HG03460 (cell line): ENCODE data around the gene REPS2.

Source experiments
- ATAC-seq: cut with Tn5 transposase; IDR thresholded peaks from one replicate; pipeline ENCODE4 v1.9.1; 2021; ENCODE audit not compliant: unreplicated experiment

REPS2 gene

GRCh38 chrX:16997313-16997712 is 50.9 kb downstream of the REPS2 start:
- no peak for ATAC-seq

- ATAC-seq, result no peak
These were observed 52.8 kb downstream of the REPS2 start for GRCh38 chrX:16999275-16999674.

- no peak for ATAC-seq
These were observed 54.3 kb downstream of the REPS2 start for GRCh38 chrX:17000751-17001150.

- no peak for ATAC-seq
These were observed 59.4 kb downstream of the REPS2 start for GRCh38 chrX:17005712-17006368.

- no peak for ATAC-seq
These were observed 60.8 kb downstream of the REPS2 start for GRCh38 chrX:17007134-17007768.

GRCh38 chrX:17009856-17010625 is 63.6 kb downstream of the REPS2 start:
- ATAC-seq, result no peak

- ATAC-seq, result no peak
These were observed 66.0 kb downstream of the REPS2 start for GRCh38 chrX:17012465-17012864.

GRCh38 chrX:17014216-17014615 is 67.8 kb downstream of the REPS2 start:
- ATAC-seq, result no peak

- ATAC-seq, result no peak
These were observed 70.7 kb downstream of the REPS2 start for GRCh38 chrX:17017134-17017533.

- ATAC-seq, result no peak
These were observed 73.9 kb downstream of the REPS2 start for GRCh38 chrX:17020356-17020755.

GRCh38 chrX:17020851-17021821 is 74.7 kb downstream of the REPS2 start:
- no peak for ATAC-seq

- no peak for ATAC-seq
These were observed 75.6 kb downstream of the REPS2 start for GRCh38 chrX:17021851-17022604.

- ATAC-seq, result no peak
These were observed 77.2 kb downstream of the REPS2 start for GRCh38 chrX:17023661-17024060.

- no peak for ATAC-seq
These were observed 78.4 kb downstream of the REPS2 start for GRCh38 chrX:17024886-17025285.

- no peak for ATAC-seq
These were observed 79.3 kb downstream of the REPS2 start for GRCh38 chrX:17025621-17026302.

GRCh38 chrX:17027931-17028330 is 81.5 kb downstream of the REPS2 start:
- ATAC-seq, result no peak

- no peak for ATAC-seq
These were observed 81.9 kb downstream of the REPS2 start for GRCh38 chrX:17028356-17028755.

GRCh38 chrX:17030092-17030491 is 83.6 kb downstream of the REPS2 start:
- no peak for ATAC-seq

- no peak for ATAC-seq
These were observed 84.3 kb downstream of the REPS2 start for GRCh38 chrX:17030580-17031270.
